Skin of body (tissue), 2 donors: ENCODE data around the gene SEMA4D. TPM values are rescaled to one million over a fixed set of nuclear protein-coding genes. Genes with fewer than 3 reads are reported as not detected.

Source experiments
- DNase-seq: peaks from one replicate; lab custom pipeline; 2025; lab: John Stamatoyannopoulos, UW
- total RNA-seq: library from RNA; depleted of rRNA; stranded (reverse); fragments of >200 nt; gene quantifications from one replicate; pipeline ENCODE4 v1.2.3, GENCODE V29; 2014

Gene SEMA4D
- total RNA-seq, 1 donor from 2014 or later = 13.1 TPM

DNA sequence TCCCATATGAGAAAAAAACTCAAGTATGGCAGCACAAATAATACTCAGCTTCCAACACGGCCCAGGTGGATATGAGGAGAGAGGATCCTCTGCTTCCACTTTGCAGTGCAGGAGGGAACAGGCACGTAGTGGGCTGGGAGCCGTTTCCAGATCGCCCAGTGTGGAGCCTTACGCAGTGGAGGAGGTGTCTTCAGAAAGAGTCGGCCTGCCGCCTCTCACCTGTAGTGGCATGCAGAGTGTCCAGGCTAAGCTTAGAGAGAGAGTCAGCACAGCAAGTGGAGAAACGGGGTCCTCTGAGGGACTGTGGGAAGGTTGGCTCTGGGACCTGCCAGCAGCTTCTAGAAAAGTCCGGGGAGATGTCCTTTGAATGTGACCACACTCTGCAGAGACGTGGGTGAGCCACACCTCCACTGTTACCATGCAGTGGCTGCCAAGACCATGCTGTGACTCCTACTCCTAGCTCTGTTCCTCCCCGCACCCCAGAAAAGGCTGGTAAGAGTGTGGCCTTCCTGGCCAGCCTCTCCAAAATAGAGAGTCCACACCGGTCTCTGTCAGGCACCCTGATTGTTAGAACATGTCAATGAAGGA lies 3.5 kb upstream of the SEMA4D start:
- DNase-seq = no peak

DNA sequence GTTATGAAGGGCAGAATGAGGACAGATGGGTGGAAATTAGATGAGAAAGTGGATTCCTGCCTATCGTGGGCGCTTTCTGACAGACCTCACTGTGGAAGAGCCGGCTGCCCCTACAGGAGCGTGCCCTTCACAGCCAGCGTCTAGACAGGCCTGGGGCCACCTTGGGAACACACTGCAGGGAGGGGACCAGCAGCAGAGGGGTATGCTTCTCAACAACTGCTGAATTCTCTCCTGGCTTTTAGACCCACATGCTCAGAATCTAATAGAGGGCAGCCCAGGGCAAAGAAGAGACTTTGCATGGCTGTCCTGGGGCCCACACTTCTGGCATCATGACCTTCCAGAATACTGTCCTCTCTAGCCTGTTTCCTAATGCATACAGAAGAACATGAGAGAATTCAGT lies 2.1 kb upstream of the SEMA4D start:
- DNase-seq = no peak

DNA sequence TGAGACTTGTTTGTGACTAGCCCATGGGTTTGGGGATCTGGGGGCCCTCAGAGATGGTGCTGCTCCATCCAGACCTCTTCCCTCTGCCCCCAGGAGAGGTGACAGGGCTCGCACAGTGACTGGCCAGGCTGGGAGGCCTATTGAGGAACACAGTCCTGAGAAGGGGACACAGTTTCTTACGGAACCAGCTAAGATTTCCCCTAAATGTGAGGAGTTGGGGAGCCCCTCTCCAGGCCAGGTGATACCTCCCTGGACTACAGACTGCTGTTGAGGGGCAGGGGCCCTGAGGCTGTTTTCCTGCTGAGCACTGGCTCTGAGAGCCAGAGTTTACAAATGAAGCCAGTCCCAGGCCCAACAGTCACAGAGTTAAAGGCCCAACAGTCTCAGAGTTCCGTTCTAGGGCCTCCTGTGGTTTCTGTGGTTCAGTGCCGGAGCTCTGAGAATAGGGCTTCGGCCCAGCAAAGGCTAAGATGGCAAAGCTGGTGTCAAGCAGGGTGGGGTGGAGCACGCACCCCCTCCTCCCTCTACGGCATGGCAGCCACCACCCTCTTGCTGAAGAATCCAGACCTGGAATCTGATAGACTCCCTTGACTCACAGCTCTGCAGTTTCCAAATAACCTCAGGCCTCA lies 1.1 kb upstream of the SEMA4D start:
- no peak for DNase-seq

DNA sequence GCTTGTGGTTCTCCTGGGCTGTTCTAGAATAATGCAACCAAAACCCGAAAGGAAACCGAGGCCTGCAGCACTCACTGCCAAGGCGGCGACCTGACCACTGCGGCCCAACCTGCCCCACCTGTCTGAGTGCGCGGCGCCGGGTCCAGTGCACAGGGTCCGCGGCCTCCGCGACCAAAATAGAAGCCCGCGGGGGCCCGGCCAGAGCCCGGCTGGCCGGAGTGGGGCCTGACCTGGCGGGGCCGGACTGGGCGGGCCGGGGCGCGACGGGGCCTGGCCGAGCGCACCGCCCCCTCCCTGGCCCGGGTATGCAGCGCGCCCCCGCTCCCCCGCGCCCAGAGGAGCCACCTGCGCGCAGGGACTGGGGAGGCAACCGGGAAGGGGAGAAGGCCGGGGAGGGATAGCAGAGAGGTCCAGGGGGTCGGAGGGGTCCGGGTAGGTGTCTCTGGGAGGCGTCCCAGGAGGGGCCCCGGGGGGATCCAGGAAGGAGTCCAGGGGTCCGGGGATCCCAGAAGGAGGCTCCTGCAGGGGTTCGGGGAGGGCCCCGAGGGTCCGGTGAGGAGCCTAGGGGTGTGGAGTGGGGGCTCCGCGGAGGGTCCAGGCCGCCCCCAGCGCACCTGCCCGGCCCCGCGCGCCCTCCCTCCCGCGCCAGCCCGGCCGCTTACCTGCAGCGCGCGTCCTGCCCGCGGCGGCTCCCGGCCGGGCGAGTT lies 503 bp downstream of the SEMA4D start:
- DNase-seq = no peak

DNA sequence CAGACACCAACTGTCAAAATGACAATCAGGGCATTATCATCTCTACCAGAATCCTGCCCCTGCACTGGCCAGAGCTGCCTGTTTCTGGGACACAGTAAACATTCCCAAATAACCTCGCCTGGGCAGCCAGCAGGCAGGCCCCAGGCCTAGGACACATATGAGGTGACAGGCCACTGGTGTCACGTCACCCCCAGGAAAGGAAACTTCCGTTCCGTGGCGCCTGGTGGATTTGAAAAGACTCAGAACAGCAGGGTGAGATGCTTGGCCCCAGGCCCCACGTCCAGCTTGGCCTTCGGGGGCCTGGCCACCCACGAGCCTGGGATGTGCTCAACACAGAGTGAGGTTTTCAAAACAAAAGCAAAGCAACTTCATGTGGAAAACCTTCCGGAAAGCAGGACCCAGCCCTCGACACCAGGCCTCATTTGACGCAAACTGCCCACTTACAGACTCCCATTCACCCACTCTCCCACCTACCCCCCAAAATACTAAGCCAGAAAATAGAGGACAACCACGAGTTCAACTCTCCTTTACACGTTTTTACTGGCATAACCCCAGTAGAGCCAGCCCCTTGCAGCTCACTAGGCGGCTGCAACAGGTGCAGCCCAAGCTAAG lies 1.2 kb downstream of the SEMA4D start:
- DNase-seq = no peak

DNA sequence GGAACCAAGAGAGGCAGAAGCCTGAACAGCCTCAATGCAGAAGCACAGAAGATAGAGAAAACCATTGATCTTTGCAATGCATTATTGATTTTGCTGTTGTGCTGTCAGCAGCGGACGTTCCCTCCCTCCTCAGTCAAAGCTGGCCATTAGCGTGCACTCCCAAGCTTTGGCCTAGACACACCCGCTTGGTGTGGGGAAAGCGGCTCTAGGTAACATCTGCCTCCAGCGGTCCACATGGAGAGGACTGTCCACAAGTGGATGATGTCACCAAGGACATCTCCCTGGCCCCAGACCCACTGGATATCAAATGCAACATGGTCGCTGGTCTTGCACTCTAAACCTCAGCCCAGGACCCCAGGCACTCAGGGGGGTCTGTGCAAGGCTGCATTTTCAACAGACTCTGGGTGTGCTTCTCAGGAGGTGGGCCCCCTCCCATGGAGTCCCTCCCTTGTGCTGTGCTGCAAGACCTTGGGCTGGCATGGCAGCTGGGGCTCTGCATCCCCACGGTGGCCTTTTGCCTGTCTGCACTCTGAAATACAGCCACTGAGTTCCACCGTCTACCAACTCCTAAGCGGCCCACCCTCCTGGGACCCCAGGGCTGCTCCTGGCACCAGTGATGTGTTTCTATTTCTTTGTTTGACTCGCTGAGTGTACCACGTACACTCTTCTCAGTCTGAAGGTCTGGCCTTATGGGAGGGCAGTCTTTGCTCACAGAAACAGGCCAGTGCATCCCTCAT lies 1.9 kb downstream of the SEMA4D start:
- DNase-seq = no peak

DNA sequence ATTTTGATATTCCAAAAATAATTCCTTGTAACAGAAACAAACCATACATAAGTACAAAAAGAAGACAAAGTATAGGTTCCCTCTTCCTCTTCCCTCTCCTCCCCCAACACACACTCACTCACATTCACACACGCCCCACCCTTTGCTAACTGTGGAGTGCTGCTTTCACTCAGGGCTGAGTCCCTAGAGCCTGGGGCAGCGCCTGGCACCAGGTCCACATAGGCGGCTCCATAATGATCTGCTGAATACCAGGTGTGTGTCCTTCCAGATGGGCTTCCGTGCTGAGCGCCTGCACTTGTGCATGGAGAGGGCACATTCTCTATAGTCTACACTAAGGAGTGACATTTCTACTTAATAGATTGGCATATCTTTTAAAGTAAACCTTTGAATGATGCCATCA lies 3.7 kb downstream of the SEMA4D start:
- no peak for DNase-seq

DNA sequence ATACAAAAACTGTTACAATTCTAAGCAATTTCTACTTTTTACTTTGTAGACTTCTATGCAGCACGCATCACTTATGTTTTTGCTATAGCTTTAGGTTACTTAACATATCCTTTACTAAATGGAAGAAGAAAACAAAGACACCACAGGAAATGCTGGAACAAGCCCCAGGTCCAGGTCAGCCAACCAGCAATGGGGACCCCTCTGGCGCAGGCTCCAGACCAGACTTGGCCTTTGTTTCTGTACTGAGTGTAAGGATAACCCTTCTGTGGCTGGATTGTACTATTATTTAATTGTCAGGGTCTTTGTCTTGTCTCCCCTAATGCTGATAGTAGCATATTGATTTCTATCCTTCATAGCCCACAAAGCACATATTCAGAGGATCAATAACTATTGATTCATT lies 4.2 kb downstream of the SEMA4D start:
- DNase-seq = no peak

DNA sequence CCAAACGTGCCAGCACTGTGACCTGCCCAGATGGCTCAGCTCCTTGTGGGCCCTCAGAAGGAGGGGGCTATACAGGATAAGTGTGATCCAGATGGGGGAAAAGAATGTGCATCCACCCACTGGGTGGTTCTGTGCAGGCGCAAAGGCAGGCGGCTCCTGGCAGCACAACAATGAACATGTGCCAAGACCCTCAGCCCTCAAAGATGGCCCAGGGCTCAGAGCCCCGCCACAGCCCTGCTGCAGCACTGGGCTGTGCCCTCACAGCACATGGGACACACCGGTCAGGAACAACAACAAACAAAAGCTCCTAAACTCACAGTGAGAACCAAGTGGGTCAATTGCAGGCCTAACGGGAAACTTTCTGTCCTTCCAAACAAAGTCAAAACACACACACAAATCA lies 4.7 kb downstream of the SEMA4D start:
- no peak for DNase-seq

DNA sequence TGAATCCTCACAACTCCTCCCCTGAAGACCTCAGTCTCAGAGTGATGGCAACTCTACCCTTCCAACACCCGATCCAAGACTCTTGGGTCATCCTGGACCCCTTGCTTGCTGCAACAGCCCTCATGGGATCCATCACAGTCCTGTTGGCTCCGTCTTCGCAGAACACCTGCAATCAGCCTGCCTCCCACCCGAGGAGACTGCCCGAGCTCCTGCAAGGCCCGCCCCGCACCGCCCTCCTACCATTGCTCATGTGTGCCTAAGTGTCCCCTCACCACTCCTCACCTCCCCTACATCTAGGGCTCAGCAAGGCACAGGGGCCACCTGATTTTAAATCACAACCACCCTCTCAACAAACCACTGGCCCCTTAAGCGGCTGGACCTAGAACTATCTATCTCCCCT lies 5.3 kb downstream of the SEMA4D start:
- no peak for DNase-seq

DNA sequence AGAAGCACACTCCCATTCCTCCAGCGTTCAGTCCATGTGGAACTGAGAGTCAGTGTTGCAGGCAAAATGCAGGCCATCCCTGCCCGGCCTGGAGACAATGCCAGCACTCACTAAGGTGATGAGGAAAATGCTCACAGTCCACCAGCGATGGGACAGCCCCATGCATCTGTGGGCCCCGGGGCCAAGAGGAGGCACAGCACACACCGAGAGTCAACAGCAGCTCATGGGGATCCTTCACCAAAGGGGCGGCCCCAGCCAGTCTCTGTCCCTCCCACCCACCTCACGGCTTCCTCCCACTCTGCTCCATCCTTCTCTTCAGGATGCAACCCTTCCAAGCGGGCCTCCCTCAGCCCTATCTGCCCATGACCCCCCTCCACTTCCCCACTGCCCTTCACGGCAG lies 6.2 kb downstream of the SEMA4D start:
- no peak for DNase-seq

DNA sequence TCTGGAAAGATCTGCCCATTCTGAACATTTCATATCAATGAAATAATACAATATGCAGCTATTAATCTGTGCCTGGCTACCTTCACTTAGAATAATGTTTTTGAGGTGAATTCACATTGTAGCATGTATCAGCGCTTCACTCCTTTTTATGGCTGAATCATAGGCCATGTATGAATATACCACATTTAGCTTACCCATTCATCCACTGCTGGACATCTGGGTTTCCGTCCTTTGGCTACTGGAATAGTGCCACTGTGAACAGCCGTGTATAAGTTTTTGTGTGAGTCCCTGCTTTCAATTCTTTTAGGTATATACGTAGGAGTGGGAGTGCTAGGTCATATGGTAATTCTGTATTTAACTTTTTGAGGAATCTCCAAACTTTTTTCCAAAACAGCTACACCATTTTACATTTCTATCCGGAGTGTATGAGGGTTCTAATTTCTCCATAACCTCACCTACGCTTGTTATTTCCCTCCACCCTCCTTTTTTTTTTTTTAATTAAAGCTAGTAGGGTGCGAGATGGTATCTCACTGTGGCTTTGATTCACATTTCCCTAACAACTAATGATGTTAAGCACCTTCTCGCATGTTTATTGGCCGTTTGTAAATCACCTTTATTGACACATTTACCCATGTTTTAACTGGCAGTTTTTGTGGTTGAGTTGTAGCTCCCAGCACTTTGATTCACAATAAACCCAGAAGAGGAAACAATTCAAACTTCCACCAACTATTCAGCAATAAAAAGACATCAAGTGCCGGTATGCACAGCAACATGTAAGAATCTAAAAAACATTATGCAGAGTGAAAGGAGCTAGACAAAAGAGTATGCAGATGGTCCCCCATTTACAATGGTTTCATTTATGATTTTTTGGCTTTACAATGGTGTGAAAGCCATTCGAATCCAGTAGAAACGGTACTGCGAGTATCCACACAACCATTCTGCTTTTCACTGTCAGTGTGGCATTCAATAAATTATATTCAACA lies 8.1 kb downstream of the SEMA4D start:
- DNase-seq = no peak

DNA sequence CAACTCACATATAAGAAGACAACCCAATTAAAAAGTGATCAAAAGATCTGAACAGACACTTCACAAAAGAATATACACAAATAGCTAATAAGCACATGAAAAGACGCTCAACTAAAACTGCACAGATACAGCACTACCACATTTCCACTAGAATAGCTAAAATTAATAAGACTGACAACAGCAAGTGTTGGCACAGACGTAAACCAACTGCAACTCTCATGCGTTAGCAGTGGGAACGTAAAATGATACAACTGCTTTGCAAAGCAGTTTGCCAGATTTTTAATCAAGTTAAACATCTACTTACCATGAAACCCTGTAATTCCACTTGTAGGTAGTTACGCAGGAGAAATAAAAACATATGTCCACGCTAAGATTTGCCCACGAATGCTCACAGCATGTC lies 9.0 kb downstream of the SEMA4D start:
- DNase-seq = no peak

DNA sequence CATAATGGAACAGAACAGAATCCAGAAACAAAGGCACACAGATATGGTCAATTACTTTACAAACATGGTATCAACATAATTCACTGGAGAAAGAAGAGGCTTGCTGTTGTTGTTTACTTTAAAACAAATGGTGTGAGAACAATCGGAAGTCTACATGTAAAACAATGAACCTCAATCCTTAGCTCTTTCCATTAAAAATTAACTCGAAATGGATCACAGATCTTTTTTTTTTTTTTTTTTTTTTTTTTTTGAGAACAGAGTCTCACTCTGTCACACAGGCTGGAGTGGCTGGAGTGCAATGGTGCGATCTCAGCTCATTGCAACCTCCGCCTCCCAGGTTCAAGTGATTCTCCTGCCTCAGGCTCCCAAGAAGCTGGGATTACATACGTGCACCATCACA lies 9.8 kb downstream of the SEMA4D start:
- no peak for DNase-seq

DNA sequence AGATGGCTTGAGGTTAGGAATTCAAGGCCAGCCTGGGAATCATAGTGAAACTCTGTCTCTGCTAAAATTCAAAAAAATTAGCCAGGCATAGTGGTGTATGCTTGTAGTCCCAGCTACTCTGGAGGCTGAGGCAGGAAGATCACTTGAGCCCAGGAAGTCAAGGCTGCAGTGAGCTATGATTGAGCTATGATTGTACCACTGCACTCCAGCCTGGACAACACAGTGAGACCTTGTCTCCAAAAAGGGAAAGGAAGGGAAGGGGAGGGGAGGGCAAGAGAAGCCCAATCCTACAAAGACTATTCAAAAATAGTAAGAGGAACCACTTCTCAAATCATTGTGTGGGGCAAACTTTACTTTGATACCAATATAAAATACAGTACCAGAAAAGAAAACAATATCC lies 11.2 kb downstream of the SEMA4D start:
- no peak for DNase-seq

DNA sequence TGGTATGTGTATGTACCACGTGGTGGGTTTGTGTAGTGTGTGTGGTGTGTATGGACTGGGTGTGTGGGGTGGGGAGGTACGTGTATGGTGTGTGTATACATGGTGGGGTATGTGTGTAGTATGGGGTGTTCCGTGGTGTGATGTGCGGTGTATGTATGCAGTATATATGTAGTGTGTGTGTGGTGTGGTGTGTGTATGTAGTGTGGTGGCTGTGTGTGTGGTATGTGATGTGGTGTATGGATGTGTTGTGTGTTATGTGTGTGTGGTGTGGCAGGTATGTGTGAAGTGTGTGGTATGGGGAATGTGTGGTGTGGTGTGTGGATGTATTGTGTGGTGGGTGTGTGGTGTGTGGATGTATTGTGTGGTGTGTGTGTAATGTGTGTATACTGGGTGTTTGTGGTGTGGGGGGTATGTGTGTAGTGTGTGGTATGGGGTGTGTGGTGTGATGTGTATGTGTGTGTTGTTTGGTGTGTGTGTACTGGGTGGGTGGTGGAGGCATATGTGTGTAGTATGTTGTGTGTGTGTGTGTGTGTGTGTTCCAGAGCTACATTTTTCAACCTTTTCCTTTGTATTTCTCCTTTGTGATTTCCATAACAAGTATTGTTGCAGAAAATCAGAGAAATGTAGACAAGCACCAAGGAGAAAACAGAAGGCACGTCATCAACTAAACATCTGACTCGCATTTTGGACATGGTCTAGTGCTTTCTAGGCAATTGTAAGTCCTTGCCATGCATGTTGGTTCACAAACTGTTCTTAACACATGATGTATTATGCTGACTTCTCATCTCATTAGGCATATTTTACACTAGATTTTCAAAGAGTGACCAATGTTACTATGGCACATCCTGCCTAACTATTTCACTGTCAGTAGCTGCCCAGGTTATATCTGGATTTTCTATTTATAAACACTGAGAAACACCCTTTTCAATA lies 13.2 kb downstream of the SEMA4D start:
- DNase-seq = no peak

DNA sequence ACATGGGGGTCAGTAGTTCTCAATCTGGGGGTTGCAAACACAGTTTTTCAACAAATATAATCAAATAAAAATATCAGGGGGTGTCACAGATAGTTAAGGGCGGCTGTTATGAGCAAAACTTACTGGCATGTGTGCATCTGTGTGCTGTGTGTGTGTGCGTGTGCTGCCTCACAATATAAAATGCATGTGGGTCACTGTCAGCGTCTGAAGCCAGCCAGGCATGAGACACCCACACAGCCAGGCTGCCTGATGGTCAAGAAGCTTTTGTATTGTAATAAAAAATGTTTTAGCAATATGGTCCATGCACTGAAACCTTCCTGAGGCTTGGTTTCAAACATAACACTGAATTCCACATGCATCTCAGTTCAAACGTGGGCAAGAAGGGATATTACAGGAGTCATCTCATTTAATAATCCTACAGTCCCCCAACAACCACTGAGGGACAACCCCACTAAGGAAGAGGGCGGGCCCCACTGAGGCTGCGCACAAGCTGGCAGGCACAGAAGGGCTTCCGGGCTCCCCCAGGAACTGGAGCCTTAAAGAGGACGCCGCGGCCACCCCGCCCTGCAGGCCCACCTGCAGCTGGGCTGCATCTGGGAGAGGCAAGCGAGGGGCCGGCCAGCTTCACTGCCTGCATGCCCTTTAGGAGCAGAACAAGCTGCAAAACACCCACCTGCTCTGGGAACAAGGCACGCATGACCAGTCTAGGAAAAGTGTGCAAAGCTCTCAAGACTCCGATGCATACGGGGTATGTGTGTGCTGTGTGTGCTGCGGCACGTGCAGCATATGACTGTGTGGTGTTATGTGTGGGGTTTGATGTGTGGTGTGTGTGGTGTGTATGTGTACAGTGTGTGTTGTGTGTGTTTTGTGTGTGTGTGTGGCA lies 14.1 kb downstream of the SEMA4D start:
- DNase-seq = no peak

DNA sequence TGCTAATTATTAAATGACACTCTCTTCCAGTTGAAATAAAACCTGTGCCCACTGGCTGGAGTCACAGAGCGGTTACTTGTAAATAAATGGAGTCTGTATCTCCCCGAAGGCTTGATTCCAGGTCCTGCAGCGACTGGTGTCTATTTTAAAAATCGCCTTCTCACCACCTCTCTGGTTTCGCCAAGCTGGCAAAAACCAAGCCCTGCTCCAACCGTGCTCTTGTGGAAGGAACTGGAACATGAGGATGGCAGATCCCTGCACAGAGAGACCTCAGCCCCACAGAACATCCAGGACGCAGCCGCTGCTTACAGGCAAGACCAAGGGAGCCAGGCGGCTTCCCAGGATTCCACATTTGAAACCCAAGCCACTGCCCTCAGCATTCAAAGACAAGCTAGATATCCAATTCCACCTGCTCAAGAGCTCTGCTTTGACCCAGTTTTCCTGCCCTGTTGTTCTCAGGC lies 15.0 kb downstream of the SEMA4D start:
- DNase-seq = no peak
